HG03432 (cell line): ENCODE data around the gene NPAS2.

Experiments used
- ATAC-seq: cut with Tn5 transposase; IDR thresholded peaks from one replicate; pipeline ENCODE4 v1.9.1; 2021; ENCODE audit warnings: mild to moderate bottlenecking, moderate library complexity; ENCODE audit not compliant: unreplicated experiment

The NPAS2 gene

GRCh38 chr2:101003278-101003775 lies 183.4 kb downstream of the NPAS2 start:
- ATAC-seq = no peak

- no peak for ATAC-seq
Measured at GRCh38 chr2:101004620-101005325, 184.8 kb downstream of the NPAS2 start.

- no peak for ATAC-seq
Measured at GRCh38 chr2:101006065-101006715, 186.3 kb downstream of the NPAS2 start.

GRCh38 chr2:101007415-101008345 lies 187.7 kb downstream of the NPAS2 start:
- ATAC-seq = no peak

GRCh38 chr2:101011152-101011551 lies 191.2 kb downstream of the NPAS2 start:
- no peak for ATAC-seq

DNA sequence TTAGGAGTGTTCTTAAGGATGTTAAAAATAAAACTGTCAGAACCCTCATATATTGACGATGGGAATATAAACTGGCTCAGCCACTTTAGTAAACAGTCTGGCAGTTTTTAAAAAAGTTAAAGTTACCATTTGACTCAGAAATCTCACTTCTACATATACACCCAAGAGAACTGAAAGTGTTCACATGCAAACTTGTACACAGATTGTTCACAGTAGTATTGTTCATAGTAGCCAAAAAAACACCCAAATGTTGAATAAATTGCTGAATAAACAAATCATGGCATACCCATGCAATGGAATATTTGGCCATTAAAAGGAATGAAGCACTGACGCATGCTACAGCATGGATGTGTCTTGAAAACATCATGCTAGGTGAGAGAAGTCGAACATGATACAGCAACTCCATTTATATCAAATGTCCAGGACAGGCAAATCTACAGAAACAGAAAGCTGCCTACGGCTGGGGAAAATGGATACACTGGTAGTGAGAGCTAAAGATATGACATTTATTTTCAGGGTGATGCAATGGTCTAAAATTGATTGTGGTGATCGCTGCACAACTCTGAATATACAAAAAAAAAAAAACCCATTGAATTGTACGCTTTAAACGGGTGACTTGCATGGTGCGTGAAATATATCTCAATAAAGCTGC lies 192.2 kb downstream of the NPAS2 start:
- peak; percentile 91 for ATAC-seq

DNA sequence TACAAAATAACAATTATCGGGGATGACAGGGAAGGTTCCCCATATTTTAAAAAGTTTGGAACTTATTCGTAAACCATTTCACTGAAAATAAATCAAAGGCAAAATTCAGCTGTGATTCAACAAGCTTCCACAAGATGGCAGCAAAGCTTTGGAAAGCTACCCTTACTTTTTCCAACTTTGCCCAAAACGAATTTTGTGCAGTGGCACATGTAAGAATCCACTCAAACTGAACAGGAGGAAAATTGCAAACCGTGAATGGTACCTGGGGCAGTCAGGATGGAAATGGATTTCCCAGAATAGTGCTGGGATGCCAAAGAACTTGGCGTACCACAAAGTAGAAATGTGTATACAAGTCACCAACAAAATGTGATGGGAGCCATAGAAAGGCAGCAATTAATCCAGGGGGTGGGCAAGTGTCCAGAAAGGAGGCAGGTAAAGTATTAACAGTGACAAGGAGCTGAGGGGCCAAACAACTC lies 192.8 kb downstream of the NPAS2 start:
- no peak for ATAC-seq

DNA sequence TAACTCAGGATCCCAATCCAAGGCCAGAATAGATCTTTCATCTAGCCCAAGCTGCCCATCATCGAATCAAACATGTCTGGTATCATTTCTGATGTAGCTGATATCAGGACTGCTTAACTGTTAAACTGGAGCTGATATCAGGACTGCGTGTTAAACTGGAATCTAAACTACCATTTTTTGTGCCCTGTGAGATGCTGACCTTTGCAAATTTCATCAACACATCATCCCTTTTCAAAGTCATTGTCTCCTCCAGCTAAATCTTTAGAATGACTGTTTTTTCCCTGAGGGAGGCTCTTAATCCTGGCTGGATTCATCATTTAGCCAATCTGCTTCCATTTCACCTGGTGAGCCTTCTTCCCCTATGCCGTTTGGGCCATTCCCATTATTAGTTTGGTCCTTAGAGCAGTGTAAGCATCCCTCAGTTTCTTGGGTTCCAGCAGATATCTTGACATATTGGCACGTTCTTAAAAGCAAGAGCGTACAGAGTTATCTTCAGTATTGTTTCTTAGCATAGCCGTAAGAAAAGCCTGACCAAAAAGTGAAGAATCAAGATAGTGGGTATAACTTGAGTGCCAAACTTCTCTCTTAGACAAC lies 194.4 kb downstream of the NPAS2 start:
- ATAC-seq = no peak

DNA sequence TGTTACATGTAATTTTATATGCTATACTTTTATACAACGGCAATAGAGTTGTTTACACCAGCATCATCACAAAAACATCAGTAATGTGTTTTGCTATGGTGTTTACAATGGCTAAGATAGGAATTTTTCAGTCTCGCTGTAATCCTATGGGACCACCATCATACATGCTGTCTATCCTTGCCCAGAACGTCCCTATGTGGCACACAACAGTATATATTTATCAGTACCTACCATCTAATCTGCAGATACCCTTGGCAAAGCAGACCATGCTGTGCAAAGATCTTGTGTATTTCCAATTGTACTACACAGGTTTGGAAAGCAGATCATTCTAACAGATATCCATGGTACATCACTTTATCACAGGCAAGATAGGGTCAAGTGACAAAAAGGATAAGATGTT lies 197.4 kb downstream of the NPAS2 start:
- no peak for ATAC-seq

GRCh38 chr2:101018934-101019333 lies 199.0 kb downstream of the NPAS2 start:
- ATAC-seq = no peak

- no peak for ATAC-seq
Measured at GRCh38 chr2:101022221-101022620, 202.3 kb downstream of the NPAS2 start.

DNA sequence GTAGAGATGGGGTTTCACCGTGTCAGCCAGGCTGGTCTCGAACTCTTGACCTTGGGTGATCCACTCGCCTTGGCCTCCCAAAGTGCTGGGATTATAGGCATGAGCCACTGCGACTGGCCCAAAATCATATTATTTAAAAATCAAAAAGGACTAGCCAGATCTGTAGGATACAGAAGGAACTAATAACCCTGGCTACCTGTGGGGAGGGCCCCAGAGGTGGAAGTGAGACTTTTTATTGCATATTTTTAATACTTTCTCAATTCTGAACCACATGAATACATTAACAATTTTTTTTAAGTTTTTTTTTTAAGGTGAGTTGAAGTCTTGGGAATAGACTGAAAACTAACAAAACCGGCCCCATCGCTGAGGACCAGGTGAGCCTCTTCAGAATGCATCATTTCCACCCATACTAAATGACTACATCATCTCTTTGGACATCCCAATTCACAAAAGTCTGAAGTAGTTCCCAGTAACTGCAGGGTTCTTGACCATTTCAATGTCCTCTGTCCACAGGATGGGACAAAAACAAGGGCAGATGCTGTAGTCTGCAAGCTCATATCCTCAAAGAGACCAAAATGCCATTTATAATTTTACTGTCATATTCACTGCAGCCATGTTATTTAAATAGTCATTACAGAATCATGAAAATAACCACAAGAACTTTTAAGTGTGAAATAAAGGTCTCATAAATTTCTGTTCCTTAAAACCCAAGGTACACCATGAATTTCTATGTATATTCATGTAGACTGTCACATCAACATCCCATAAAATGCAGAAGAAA lies 203.6 kb downstream of the NPAS2 start:
- ATAC-seq = no peak

DNA sequence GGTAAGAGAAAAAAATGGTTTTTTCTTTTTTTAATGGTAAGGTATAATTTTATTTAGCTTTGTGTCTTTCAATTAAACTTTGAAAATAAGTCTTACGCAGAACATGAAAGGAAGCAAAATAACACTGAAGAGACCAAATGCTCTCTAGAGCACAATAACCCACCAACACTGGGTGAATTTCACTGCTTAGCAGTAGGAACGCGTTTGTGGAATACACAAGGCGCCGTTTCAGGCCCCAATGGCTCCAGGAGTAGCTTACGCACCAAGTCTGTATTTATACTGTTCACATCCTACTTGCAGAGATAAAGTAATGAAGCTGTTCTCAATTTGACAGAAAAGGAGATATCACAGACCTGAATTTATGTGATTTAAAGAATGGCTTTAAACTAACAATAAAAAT lies 205.6 kb downstream of the NPAS2 start:
- ATAC-seq = no peak

- no peak for ATAC-seq
Measured at GRCh38 chr2:101026253-101026701, 206.3 kb downstream of the NPAS2 start.

DNA sequence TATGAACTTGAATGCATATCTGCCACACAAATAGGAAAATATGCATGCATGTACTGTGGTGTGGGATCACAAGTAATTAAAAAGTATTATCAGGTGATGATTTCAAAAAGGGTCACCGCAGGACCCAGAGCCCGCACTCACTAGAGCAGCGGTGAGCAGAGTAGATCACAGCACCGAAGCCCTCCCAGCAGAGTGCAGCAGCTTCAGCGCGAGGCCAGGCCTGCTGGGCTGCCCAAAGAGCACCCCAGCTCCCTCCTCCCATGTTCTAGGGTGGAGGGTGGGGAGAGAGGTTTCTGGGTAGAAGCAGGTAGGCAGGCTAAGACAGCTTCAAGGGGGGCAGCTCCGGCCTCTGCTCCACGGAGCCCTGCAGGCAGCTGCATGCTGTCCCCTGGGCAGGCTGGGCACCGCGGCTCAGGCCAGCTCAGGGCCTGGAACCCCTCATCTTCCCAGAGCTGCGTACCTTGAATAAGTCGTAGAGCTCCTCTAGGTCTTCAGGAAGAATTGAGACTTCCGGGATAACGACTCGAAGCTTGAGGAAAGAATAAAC lies 207.1 kb downstream of the NPAS2 start:
- no peak for ATAC-seq

DNA sequence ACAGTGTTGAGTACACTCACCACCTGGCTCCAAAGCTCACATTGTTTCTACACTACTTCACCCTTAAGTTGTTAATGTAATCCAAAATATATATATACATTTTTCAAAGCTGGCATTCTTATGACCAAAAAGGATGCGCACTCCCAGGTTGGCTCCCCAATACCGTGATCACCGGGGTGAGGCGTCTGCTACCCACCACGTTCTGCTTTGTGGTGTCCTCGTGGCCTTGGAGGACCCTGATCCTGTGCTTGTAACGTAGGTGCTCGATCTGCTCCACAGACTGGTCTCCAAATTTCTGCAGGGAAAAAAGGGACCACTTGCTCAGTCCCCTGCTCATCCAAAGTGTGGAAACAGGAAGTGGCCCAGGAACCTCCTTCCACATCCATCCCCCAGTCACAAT lies 207.9 kb downstream of the NPAS2 start:
- ATAC-seq = no peak

GRCh38 chr2:101030866-101031554 lies 211.1 kb downstream of the NPAS2 start:
- ATAC-seq = no peak

DNA sequence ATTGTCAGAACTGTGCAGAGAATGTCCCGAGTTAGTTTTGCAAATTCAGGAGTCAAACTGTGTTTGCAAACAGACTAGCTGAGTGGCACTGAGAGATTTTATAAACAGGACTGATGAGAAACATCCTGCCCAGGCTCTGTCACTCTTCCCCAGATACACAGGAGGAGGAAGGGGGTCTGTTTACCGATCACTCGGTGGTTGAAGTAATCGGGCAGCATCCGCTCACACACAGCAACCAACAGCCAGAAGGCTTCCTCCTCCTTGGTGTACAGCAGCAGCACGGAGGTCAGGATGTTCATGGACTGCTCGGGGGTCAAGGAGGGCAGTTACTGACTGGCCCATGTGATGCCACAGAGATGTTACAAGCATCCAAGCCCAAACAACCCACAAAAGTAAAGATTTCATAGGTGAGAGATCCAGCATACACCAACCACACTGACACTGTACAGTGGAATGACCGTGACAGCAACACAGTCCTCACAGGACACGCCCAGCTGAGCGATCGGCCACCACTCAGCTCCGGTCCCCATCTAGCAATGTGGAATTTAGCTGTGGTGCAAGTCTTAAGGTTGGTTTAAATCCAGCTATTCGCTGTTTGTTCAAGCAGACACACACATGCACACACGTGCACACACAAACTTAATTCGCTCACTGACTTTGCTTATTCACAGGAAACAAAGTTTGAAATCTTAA lies 212.3 kb downstream of the NPAS2 start:
- no peak for ATAC-seq
